Glutamatergic neuron (in vitro differentiated cells): ENCODE data around the gene FARP1. TPM values are rescaled to one million over a fixed set of nuclear protein-coding genes. Genes with fewer than 3 reads are reported as not detected.

Experiments used
- DNase-seq: peaks from one replicate; pipeline ENCODE4 v3.0.0; 2022
- H3K27ac Mint-ChIP-seq: one replicate; pipeline ENCODE4 v1.8.0; 2020; ENCODE audit warnings: mild to moderate bottlenecking, mixed read lengths, inconsistent platforms; ENCODE audit not compliant: unreplicated experiment
- H3K27me3 Mint-ChIP-seq: one replicate; pipeline ENCODE4 v1.8.0; 2020; ENCODE audit warnings: mild to moderate bottlenecking, moderate library complexity, mixed read lengths, inconsistent platforms; ENCODE audit not compliant: unreplicated experiment
- H3K36me3 Mint-ChIP-seq: one replicate; pipeline ENCODE4 v1.8.0; 2020; ENCODE audit warnings: mild to moderate bottlenecking, mixed read lengths, inconsistent platforms; ENCODE audit not compliant: unreplicated experiment
- H3K4me1 Mint-ChIP-seq: one replicate; pipeline ENCODE4 v1.8.0; 2020; ENCODE audit warnings: mild to moderate bottlenecking, low read depth, mixed read lengths, inconsistent platforms; ENCODE audit not compliant: unreplicated experiment
- H3K4me3 Mint-ChIP-seq: one replicate; pipeline ENCODE4 v1.8.0; 2020; ENCODE audit warnings: mild to moderate bottlenecking, mixed read lengths, inconsistent platforms; ENCODE audit not compliant: unreplicated experiment
- H3K9me3 Mint-ChIP-seq: one replicate; pipeline ENCODE4 v1.8.0; 2020; ENCODE audit warnings: mild to moderate bottlenecking, moderate library complexity, mixed read lengths, inconsistent platforms; ENCODE audit not compliant: unreplicated experiment
- CTCF ChIP-seq: fragments of 200-600 bp; sonication (generic); IDR thresholded peaks from one replicate; pipeline ENCODE4 v1.5.0; 2021; ENCODE audit not compliant: partially characterized antibody, unreplicated experiment
- total RNA-seq: library from RNA; stranded (reverse); fragmentation: NEBNext Ultra II Directional; extraction: Animal tissue kit (Norgen Biotek cat#: 25700); gene quantifications from one replicate; pipeline ENCODE4 v1.2.1, GENCODE V29; 2021; ENCODE audit not compliant: unreplicated experiment

FARP1 gene
- total RNA-seq, 1 donor from 2014 or later, result 233 TPM

DNA sequence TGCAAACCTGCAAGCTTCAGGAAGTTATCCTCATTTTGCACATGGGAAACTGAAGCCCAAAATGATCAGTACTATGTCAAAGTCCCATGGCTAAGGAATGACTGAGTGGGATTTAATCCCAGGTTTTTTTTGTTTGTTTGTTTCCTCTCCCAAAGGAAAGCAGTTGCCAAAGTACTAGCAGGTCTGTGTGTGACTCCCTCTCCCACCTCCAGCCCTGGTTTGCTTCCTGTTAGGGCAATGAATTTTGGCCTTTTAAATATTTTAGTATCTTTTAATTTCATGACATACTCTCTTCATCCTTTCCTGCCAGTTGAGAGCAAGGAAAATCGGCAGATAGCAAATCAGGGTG is 168.3 kb downstream of the FARP1 start:
- H3K27me3 Mint-ChIP-seq, result peaks cover 1% of the 10 kb centered on the region
- H3K4me1 Mint-ChIP-seq, result peaks cover 51% of the 10 kb centered on the region
- H3K27ac Mint-ChIP-seq, result no peak overlapping the region
- no peak for TF ChIP-seq CTCF
- H3K9me3 Mint-ChIP-seq, result peaks cover 7% of the 10 kb centered on the region
- no peaks in the 10 kb centered on the region for H3K36me3 Mint-ChIP-seq
- H3K4me3 Mint-ChIP-seq, result no peak overlapping the region
- no peak for DNase-seq

DNA sequence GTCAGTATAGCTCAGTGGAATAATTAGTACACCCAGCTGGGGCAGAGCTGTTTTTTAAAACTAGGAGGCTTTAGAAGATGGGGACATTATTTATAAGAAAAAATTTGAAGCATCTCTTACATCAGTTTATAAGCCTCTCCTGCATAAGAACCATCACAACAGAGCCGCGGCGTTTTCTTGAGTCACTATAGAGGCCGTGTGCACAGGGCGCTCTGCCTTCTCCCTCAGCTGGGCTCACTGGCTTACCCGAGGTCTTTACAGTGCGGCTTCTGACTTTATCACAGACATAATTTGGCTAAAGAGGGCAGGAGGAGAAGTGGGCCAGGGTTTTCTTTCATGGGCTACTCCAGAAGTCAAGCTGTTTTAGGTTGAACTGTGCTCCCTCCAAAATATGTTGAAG is 169.7 kb downstream of the FARP1 start:
- Mint-ChIP-seq H3K36me3 (no peaks in the 10 kb centered on the region), H3K27me3 (peaks cover 1% of the 10 kb centered on the region), H3K27ac (no peak overlapping the region), H3K9me3 (peaks cover 5% of the 10 kb centered on the region), H3K4me3 (no peak overlapping the region), H3K4me1 (peaks cover 47% of the 10 kb centered on the region)
- DNase-seq, result no peak
- no peak for TF ChIP-seq CTCF

GRCh38 chr13:98313023-98313921 is 170.4 kb downstream of the FARP1 start:
- DNase-seq, result no peak
- Mint-ChIP-seq H3K4me3 (no peak overlapping the region), H3K27ac (no peak overlapping the region), H3K36me3 (peaks cover under 1% of the 10 kb centered on the region), H3K27me3 (peaks cover 2% of the 10 kb centered on the region), H3K9me3 (peaks cover 5% of the 10 kb centered on the region), H3K4me1 (peaks cover 44% of the 10 kb centered on the region)
- no peak for TF ChIP-seq CTCF

DNA sequence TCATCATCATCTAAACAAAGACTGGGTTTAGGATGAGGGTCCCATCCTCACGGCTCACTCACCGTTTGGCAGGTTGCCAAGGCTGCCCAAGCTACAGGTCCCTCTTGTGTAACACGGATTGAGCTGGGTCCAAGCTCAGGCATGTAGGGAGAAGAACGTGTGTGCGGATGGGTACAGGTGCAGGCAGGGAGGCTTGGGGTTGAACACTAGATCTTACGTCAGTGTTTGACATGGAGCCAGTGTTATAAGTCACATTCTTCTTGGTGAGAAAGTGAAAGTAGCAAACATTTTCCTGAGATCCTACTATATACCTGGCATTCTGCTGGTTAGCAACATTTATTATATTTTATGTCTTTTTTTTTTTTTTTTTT is 171.0 kb downstream of the FARP1 start:
- no peak overlapping the region for H3K27ac Mint-ChIP-seq
- peaks cover 2% of the 10 kb centered on the region for H3K27me3 Mint-ChIP-seq
- peaks cover 6% of the 10 kb centered on the region for H3K36me3 Mint-ChIP-seq
- peaks cover 9% of the 10 kb centered on the region for H3K9me3 Mint-ChIP-seq
- TF ChIP-seq CTCF, result no peak
- no peak for DNase-seq
- peaks cover 44% of the 10 kb centered on the region for H3K4me1 Mint-ChIP-seq
- H3K4me3 Mint-ChIP-seq, result no peak overlapping the region

DNA sequence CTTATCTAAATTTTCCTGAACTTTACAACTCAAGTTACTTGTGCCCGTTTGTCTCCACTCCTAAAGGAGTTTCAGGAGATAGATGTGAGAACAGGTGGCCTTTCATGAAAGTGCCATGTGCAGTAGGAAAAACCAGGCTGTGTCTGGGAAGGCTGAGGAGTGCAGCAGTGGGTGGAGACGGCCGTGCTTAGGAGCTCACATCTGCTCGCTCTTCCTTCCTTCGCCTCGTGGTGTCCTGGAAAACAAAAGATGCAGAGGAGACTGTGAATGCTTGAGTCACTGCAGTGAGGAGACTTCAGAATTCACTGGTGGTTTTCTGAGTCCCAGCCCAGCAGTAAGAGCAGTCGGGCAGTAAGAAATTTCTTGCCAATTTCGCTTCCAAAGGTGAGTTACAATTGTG is 172.6 kb downstream of the FARP1 start:
- Mint-ChIP-seq H3K36me3 (peaks cover 6% of the 10 kb centered on the region), H3K9me3 (peaks cover 8% of the 10 kb centered on the region), H3K4me3 (peak overlapping the region; percentile 41), H3K27ac (peak overlapping the region; percentile 81), H3K27me3 (peaks cover 2% of the 10 kb centered on the region), H3K4me1 (peaks cover 34% of the 10 kb centered on the region)
- TF ChIP-seq CTCF, result no peak
- DNase-seq, result no peak
